ENCODE results near the gene KRTAP19-8.

KRTAP19-8 gene, protein sequence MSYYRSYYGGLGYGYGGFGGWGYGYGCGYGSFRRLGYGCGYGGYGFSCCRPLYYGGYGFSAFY

DNA sequence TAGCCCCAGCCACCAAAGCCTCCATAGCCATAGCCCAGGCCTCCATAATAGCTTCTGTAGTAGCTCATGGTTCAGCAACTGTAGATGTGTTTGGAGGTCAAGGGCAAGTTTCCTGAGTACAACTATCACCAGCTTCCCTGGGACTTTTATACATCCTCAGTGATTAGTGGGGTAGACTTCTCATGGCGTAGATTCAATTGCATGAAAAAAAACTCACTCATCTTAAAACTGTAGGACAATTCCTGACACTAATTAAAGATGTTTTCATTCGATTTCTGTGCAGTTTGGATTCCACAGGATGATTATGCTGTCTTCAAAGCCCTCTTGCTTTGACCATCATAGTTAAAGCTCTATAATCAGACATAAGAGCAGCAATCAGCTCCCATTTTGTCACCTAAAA, at the start of gene KRTAP19-8:
Gene KRTAP19-8 (minus strand): TSS at position 101 of the 400 bp plus-strand sequence. CDS start 33 bp downstream, at position 68.
- no peak within 1 kb of the TSS for H3K4me3 ChIP-seq (ENCODE audit: low read depth, low read length)
- TF ChIP-seq, protein P1, sequence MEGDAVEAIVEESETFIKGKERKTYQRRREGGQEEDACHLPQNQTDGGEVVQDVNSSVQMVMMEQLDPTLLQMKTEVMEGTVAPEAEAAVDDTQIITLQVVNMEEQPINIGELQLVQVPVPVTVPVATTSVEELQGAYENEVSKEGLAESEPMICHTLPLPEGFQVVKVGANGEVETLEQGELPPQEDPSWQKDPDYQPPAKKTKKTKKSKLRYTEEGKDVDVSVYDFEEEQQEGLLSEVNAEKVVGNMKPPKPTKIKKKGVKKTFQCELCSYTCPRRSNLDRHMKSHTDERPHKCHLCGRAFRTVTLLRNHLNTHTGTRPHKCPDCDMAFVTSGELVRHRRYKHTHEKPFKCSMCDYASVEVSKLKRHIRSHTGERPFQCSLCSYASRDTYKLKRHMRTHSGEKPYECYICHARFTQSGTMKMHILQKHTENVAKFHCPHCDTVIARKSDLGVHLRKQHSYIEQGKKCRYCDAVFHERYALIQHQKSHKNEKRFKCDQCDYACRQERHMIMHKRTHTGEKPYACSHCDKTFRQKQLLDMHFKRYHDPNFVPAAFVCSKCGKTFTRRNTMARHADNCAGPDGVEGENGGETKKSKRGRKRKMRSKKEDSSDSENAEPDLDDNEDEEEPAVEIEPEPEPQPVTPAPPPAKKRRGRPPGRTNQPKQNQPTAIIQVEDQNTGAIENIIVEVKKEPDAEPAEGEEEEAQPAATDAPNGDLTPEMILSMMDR (IDR thresholded peaks at IDR 0.05; ENCODE audit: low read depth, low read length), result no peak

GRCh38 chr21:31087639-31088473, 49.6 kb upstream of the KRTAP19-8 start:
- TF ChIP-seq, protein P1 (IDR thresholded peaks at IDR 0.05; ENCODE audit: low read depth, low read length), result no peak

DNA sequence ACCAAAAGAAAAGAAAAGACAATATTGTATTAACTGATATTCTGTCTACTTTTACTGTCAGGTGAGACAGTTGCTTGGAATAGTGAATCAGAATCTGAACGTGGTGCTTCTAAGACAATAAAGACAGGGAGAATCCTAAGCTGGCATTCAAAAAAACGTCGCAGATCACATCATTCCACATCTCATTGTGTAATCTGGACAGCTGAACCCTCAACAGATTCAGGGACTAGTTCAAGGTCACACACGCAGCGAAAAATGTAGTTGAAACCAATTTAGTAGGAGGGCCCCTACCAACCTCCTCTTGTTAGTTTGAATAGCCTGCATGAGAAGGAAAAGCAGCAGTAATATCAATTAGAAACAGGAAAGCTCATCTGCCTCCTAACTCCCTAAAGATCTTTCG, 46.4 kb upstream of the KRTAP19-8 start:
- TF ChIP-seq, protein P1 (IDR thresholded peaks at IDR 0.05; ENCODE audit: low read depth, low read length), result no peak
- no peak overlapping the region for H3K4me3 ChIP-seq (ENCODE audit: low read depth, low read length)

More at GRCh38 chr21:31087639-31088473, 49.6 kb upstream of the KRTAP19-8 start:
- H3K4me3 ChIP-seq (ENCODE audit: low read depth, low read length), result no peak overlapping the region

DNA sequence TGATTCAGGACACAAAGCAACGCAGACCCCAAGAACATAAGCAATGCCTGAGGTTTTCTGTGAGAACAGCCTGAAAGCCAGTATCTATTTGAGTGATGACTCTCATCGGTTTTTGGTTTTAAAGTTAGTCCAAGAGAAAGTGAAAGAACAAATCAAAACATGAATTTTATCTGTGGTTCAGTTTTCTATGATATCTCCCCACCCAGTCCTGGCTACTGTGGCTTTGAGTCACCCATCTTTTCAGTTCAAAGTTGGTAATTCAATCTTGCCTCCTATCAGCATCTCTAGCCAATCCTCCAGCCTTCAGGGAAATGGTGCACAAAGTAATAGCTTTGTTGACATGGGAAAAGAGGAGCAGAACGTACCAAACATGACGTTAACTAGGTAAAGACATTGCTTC, 40.5 kb upstream of the KRTAP19-8 start:
- TF ChIP-seq, protein P1 (IDR thresholded peaks at IDR 0.05; ENCODE audit: low read depth, low read length), result no peak
- no peak overlapping the region for H3K4me3 ChIP-seq (ENCODE audit: low read depth, low read length)

GRCh38 chr21:31078216-31078615, 39.9 kb upstream of the KRTAP19-8 start:
- no peak overlapping the region for H3K4me3 ChIP-seq (ENCODE audit: low read depth, low read length)
- TF ChIP-seq, protein P1 (IDR thresholded peaks at IDR 0.05; ENCODE audit: low read depth, low read length), result no peak

DNA sequence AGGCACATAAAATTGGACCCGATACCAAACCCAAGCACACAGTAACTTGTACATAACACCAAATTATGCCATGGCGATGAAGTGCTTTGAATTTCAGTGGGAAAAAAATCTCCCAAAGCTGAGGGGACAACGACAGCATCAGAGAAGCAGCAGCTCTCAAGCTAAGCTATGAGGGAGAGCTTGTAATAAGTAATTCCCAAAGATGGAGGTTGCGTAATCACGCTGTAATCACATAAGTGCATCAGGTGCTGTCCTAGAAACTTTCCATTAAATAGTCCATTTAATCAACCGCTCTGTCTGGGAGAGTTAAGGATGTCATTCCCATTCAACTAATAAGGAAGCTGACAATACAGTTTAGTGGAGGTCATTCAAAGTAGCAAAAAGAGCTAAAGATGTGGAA, 37.6 kb upstream of the KRTAP19-8 start:
- H3K4me3 ChIP-seq (ENCODE audit: low read depth, low read length), result no peak overlapping the region
- TF ChIP-seq, protein P1 (IDR thresholded peaks at IDR 0.05; ENCODE audit: low read depth, low read length), result no peak

GRCh38 chr21:31072533-31072932, 34.3 kb upstream of the KRTAP19-8 start:
- TF ChIP-seq, protein P1 (IDR thresholded peaks at IDR 0.05; ENCODE audit: low read depth, low read length), result no peak
- no peak overlapping the region for H3K4me3 ChIP-seq (ENCODE audit: low read depth, low read length)
